Mesenchymal stem cell (in vitro differentiated cells and primary cell): ENCODE measurements around the gene FAM162A.
A peak's percentile ranks its signal among the peaks of the same experiment; 100 is the strongest.

Experiments used
- DNase-seq: peaks from one replicate; pipeline ENCODE4 v3.0.0-alpha.2; 2013
- H2AFZ ChIP-seq: one replicate; pipeline ENCODE4 v1.6.1; 2013; ENCODE audit warnings: low read depth, mild to moderate bottlenecking, control low read depth, inconsistent platforms, low read length, moderate library complexity
- H2AK5ac ChIP-seq: 2 replicates; pipeline ENCODE4 v1.6.1; 2013; ENCODE audit warnings: low read length, moderate library complexity, mild to moderate bottlenecking, inconsistent platforms; ENCODE audit not compliant: severe bottlenecking
- H2BK120ac ChIP-seq: one replicate; pipeline ENCODE4 v1.6.1; 2013; ENCODE audit warnings: low read depth, mild to moderate bottlenecking, inconsistent platforms, low read length, moderate library complexity
- H2BK12ac ChIP-seq, 2 experiments: one replicate each; pipeline ENCODE4 v1.6.1; 2013; ENCODE audit warnings: inconsistent platforms in 2 of 2, low read length in 2 of 2, mild to moderate bottlenecking in 2 of 2, moderate library complexity in 2 of 2, control low read depth in 1 of 2
- H2BK15ac ChIP-seq: one replicate; pipeline ENCODE4 v1.6.1; 2013; ENCODE audit warnings: mild to moderate bottlenecking, low read depth, inconsistent platforms; ENCODE audit not compliant: poor library complexity, severe bottlenecking
- H2BK5ac ChIP-seq: 2 replicates; pipeline ENCODE4 v1.6.1; 2013; ENCODE audit warnings: low read depth, mild to moderate bottlenecking, low read length, control low read depth, inconsistent platforms; ENCODE audit not compliant: poor library complexity, severe bottlenecking
- H3K14ac ChIP-seq, 2 experiments: one replicate each; pipeline ENCODE4 v1.6.1; 2013; ENCODE audit warnings: inconsistent platforms in 2 of 2, low read length in 2 of 2, control low read depth in 1 of 2, mild to moderate bottlenecking in 1 of 2, moderate library complexity in 1 of 2
- H3K18ac ChIP-seq, 2 experiments: one replicate each; pipeline ENCODE4 v1.6.1; 2013; ENCODE audit warnings: inconsistent platforms in 2 of 2, low read length in 2 of 2, control low read depth in 1 of 2, low read depth in 1 of 2, mild to moderate bottlenecking in 1 of 2
- H3K23ac ChIP-seq, 2 experiments: one replicate each; pipeline ENCODE4 v1.6.1; 2013; ENCODE audit warnings: inconsistent platforms in 2 of 2, low read length in 2 of 2, mild to moderate bottlenecking in 2 of 2, moderate library complexity in 2 of 2, control low read depth in 1 of 2
- H3K27ac ChIP-seq: 2 replicates; pipeline ENCODE4 v1.5.1; 2013; ENCODE audit warnings: mild to moderate bottlenecking, moderate library complexity, low read length, control low read depth, inconsistent platforms; ENCODE audit not compliant: poor library complexity, severe bottlenecking
- H3K27me3 ChIP-seq, 2 experiments: 2 replicates each; pipeline versions ENCODE4 v1.6.1 to v1.7.0; 2013; ENCODE audit warnings: low read length in 2 of 2, mild to moderate bottlenecking in 2 of 2, moderate library complexity in 2 of 2, control low read depth in 1 of 2, inconsistent platforms in 1 of 2; ENCODE audit not compliant: control insufficient read depth in 1 of 2, insufficient read depth in 1 of 2
- H3K36me3 ChIP-seq, 2 experiments: 2 replicates each; pipeline versions ENCODE4 v1.6.1 to v1.7.0; 2013; ENCODE audit warnings: low read length in 2 of 2, control low read depth in 1 of 2, inconsistent platforms in 1 of 2, low read depth in 1 of 2, mild to moderate bottlenecking in 1 of 2; ENCODE audit not compliant: insufficient read depth in 2 of 2, control insufficient read depth in 1 of 2
- H3K4ac ChIP-seq, 2 experiments: one replicate each; pipeline ENCODE4 v1.6.1; 2013; ENCODE audit warnings: inconsistent platforms in 2 of 2, low read length in 2 of 2, mild to moderate bottlenecking in 2 of 2, moderate library complexity in 2 of 2, control low read depth in 1 of 2, low read depth in 1 of 2
- H3K4me1 ChIP-seq: 2 replicates; pipeline ENCODE4 v1.6.1; 2013; ENCODE audit warnings: low read depth, low read length, control low read depth; ENCODE audit not compliant: control insufficient read depth, insufficient read depth
- H3K4me2 ChIP-seq: 2 replicates; pipeline ENCODE4 v1.6.1; 2013; ENCODE audit warnings: low read length, mild to moderate bottlenecking, inconsistent platforms; ENCODE audit not compliant: poor library complexity, severe bottlenecking
- H3K4me3 ChIP-seq, 2 experiments: 2 replicates each; pipeline versions ENCODE4 v1.5.1 to v1.7.0; 2013; ENCODE audit warnings: low read length in 2 of 2, mild to moderate bottlenecking in 2 of 2, control low read depth in 1 of 2, low read depth in 1 of 2; ENCODE audit not compliant: insufficient read depth in 1 of 2
- H3K79me1 ChIP-seq: replicated peaks from 2 replicates; pipeline ENCODE4 v1.6.1; 2013; ENCODE audit warnings: mild to moderate bottlenecking, control low read depth, low read length, inconsistent platforms; ENCODE audit not compliant: poor library complexity, severe bottlenecking
- H3K9ac ChIP-seq: 2 replicates; pipeline ENCODE4 v1.7.0; 2013; ENCODE audit warnings: mild to moderate bottlenecking, low read length, moderate library complexity
- H3K9me3 ChIP-seq: 2 replicates; pipeline ENCODE4 v1.7.0; 2013; ENCODE audit warnings: mild to moderate bottlenecking, low read length; ENCODE audit not compliant: control insufficient read depth
- H4K8ac ChIP-seq: one replicate; pipeline ENCODE4 v1.6.1; 2013; ENCODE audit warnings: inconsistent platforms, mild to moderate bottlenecking, low read length, moderate library complexity
- H4K91ac ChIP-seq: one replicate; pipeline ENCODE4 v1.6.1; 2013; ENCODE audit warnings: mild to moderate bottlenecking, low read length, inconsistent platforms
- WGBS: methylation state at CpG from one replicate; pipeline ENCODE4 v1.1.7; 2013; ENCODE audit warnings: mixed read lengths; 5-methylcytosine and 5-hydroxymethylcytosine counted together

FAM162A gene

GRCh38 chr3:122415762-122416654, 32.0 kb downstream of the FAM162A start, which contains the start of gene WDR5B:
Gene WDR5B (minus strand): TSS chr3:122416062. CDS start chr3:122415528, 534 bp downstream.
- H3K27me3 ChIP-seq: no peaks in the 10 kb centered on the region
- peak within 1 kb of the TSS; percentile 91 for H3K27ac ChIP-seq
- DNase-seq: peak; percentile 98
- H3K4me1 ChIP-seq: peaks cover 4% of the 10 kb centered on the region
- peak within 1 kb of the TSS in 1 of 2 experiments; percentile 30 for H3K14ac ChIP-seq
- no peak within 1 kb of the TSS for H3K23ac ChIP-seq
- H3K79me1 ChIP-seq: peaks cover 19% of the 10 kb centered on the region
- peak within 1 kb of the TSS; percentile 78 for H2AFZ ChIP-seq
- under 1% methylated on average over 48 of the region's 48 CpGs for WGBS
- H4K91ac ChIP-seq: peak within 1 kb of the TSS; percentile 90
- peak within 1 kb of the TSS; percentile 79 to 96 for H3K4me3 ChIP-seq
- peak within 1 kb of the TSS; percentile 77 for H2BK15ac ChIP-seq
- H2AK5ac ChIP-seq: peak within 1 kb of the TSS; percentile 62
- peak within 1 kb of the TSS; percentile 83 for H2BK5ac ChIP-seq
- peak within 1 kb of the TSS; percentile 34 for H2BK120ac ChIP-seq
- peaks cover 3 to 27% of the 10 kb centered on the region in 2 experiments for H3K36me3 ChIP-seq
- H3K9ac ChIP-seq: peak within 1 kb of the TSS; percentile 99
- H2BK12ac ChIP-seq: peak within 1 kb of the TSS in 1 of 2 experiments; percentile 4
- H3K9me3 ChIP-seq: no peaks in the 10 kb centered on the region
- peak within 1 kb of the TSS; percentile 75 to 96 for H3K18ac ChIP-seq
- peak within 1 kb of the TSS; percentile 96 for H4K8ac ChIP-seq
- H3K4ac ChIP-seq: peak within 1 kb of the TSS; percentile 89 to 91
- H3K4me2 ChIP-seq: peak within 1 kb of the TSS; percentile 89

- H3K27me3 ChIP-seq: no peaks in the 10 kb centered on the region
- H3K9me3 ChIP-seq: no peaks in the 10 kb centered on the region
- H2BK15ac ChIP-seq: no peak overlapping the region
- H3K4ac ChIP-seq: peak overlapping the region in 1 of 2 experiments; percentile 91
- peak overlapping the region; percentile 1 to 96 for H3K4me3 ChIP-seq
- no peak overlapping the region for H2BK5ac ChIP-seq
- no peak overlapping the region for H3K14ac ChIP-seq
- H3K36me3 ChIP-seq: peaks cover 0 to 28% of the 10 kb centered on the region in 2 experiments
- H2BK12ac ChIP-seq: no peak overlapping the region
- peak overlapping the region; percentile 27 for H4K91ac ChIP-seq
- H3K4me1 ChIP-seq: peaks cover 4% of the 10 kb centered on the region
- H4K8ac ChIP-seq: peak overlapping the region; percentile 72
- H3K9ac ChIP-seq: peak overlapping the region; percentile 99
- peak overlapping the region; percentile 34 for H2BK120ac ChIP-seq
- no peak overlapping the region for H3K18ac ChIP-seq
- H3K27ac ChIP-seq: no peak overlapping the region
- H3K79me1 ChIP-seq: peaks cover 21% of the 10 kb centered on the region
- 84% methylated on average over 14 of the region's 14 CpGs for WGBS
- H2AFZ ChIP-seq: no peak overlapping the region
- peak; percentile 11 for DNase-seq
- peak overlapping the region; percentile 77 for H3K4me2 ChIP-seq
- peak overlapping the region; percentile 26 for H2AK5ac ChIP-seq
- H3K23ac ChIP-seq: no peak overlapping the region
Observed at GRCh38 chr3:122416966-122417365, 33.0 kb downstream of the FAM162A start.

- H2BK5ac ChIP-seq: no peak overlapping the region
- WGBS: 100% methylated on average over 2 of the region's 4 CpGs
- H3K4me1 ChIP-seq: peaks cover 3% of the 10 kb centered on the region
- no peak overlapping the region for H4K91ac ChIP-seq
- no peak overlapping the region for H2AFZ ChIP-seq
- H2BK15ac ChIP-seq: no peak overlapping the region
- H3K27me3 ChIP-seq: no peaks in the 10 kb centered on the region
- H3K9ac ChIP-seq: no peak overlapping the region
- no peak overlapping the region for H3K4me2 ChIP-seq
- H3K27ac ChIP-seq: no peak overlapping the region
- no peak overlapping the region for H3K18ac ChIP-seq
- H3K79me1 ChIP-seq: peaks cover 11% of the 10 kb centered on the region
- no peak overlapping the region for H2AK5ac ChIP-seq
- H3K4me3 ChIP-seq: no peak overlapping the region
- H3K4ac ChIP-seq: no peak overlapping the region
- peaks cover 3 to 49% of the 10 kb centered on the region in 2 experiments for H3K36me3 ChIP-seq
- H2BK12ac ChIP-seq: no peak overlapping the region
- no peaks in the 10 kb centered on the region for H3K9me3 ChIP-seq
- H2BK120ac ChIP-seq: no peak overlapping the region
- H3K14ac ChIP-seq: no peak overlapping the region
- H4K8ac ChIP-seq: no peak overlapping the region
- no peak for DNase-seq
- H3K23ac ChIP-seq: no peak overlapping the region
Observed at GRCh38 chr3:122421101-122421500, 37.1 kb downstream of the FAM162A start.

- Histone ChIP-seq H3K79me1 (peaks cover 14% of the 10 kb centered on the region), H2AFZ (no peak overlapping the region), H2BK120ac (no peak overlapping the region), H4K8ac (no peak overlapping the region), H3K14ac (no peak overlapping the region), H3K18ac (no peak overlapping the region), H3K4ac (no peak overlapping the region), H2BK5ac (no peak overlapping the region), H2BK12ac (no peak overlapping the region), H2BK15ac (no peak overlapping the region), H3K23ac (no peak overlapping the region), H3K9ac (no peak overlapping the region), H2AK5ac (no peak overlapping the region), H3K27ac (no peak overlapping the region), H3K27me3 (no peaks in the 10 kb centered on the region), H3K9me3 (no peaks in the 10 kb centered on the region), H3K36me3 (peaks cover 7 to 56% of the 10 kb centered on the region in 2 experiments), H3K4me3 (no peak overlapping the region), H3K4me1 (peaks cover 3% of the 10 kb centered on the region), H4K91ac (no peak overlapping the region), H3K4me2 (no peak overlapping the region)
- DNase-seq: no peak
- 94% methylated on average over 1 of the region's 2 CpGs for WGBS
Observed at GRCh38 chr3:122421836-122422235, 37.9 kb downstream of the FAM162A start.
